ENCODE measurements around the gene RYK. TPM values are rescaled to one million over a fixed set of nuclear protein-coding genes. Genes with fewer than 3 reads are reported as not detected.

The RYK gene
- total RNA-seq, 1 donor from 2014 or later = 57.1 TPM

DNA sequence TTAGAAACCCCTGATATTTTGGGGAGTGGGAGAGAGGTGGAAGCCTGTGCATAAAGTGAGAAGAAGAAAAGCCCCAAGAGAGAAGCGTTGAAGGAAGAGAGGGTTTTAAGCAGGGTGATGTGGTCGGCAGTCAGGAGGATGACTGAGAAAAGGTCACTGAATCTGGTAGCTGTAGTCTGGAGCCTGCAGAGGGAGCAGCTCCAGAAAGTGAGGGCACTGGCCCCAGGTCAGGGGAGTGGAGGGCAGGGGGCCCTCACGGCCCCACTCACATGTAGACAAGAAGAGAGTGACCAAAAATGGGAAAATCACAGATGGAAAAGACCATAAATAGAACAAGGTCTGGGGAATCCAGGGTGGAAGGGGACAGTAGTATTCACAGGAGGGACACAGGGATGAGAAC is 105.5 kb downstream of the RYK start:
- Histone ChIP-seq H3K4me1 (ENCODE audit: insufficient read depth, low read length) (no peaks in the 10 kb centered on the region), H3K79me2 (ENCODE audit: insufficient read depth, low read length) (no peaks in the 10 kb centered on the region), H3K4me2 (ENCODE audit: low read length) (no peak overlapping the region), H3K9ac (ENCODE audit: low read length) (no peak overlapping the region), H3K9me3 (ENCODE audit: insufficient read depth, low read depth, low read length) (no peaks in the 10 kb centered on the region), H3K36me3 (ENCODE audit: insufficient read depth, low read length) (peaks cover 3% of the 10 kb centered on the region), H3K27ac (ENCODE audit: low read depth, low read length) (no peak overlapping the region), H3K27me3 (ENCODE audit: insufficient read depth, low read length) (no peaks in the 10 kb centered on the region), H3K4me3 (ENCODE audit: insufficient read depth, low read depth, low read length) (no peak overlapping the region), H4K20me1 (ENCODE audit: insufficient read depth, low read length) (peaks cover 11% of the 10 kb centered on the region), H2AFZ (ENCODE audit: low read depth, low read length) (no peak overlapping the region)
- Mint-ChIP-seq H3K4me1 (ENCODE audit: low read depth, unreplicated experiment) (peaks cover 12% of the 10 kb centered on the region), H3K36me3 (ENCODE audit: low read depth, unreplicated experiment) (peaks cover 35% of the 10 kb centered on the region), H3K27me3 (ENCODE audit: low read depth, unreplicated experiment) (no peaks in the 10 kb centered on the region), H3K9me3 (ENCODE audit: unreplicated experiment) (peaks cover 14% of the 10 kb centered on the region), H3K27ac (ENCODE audit: unreplicated experiment) (no peak overlapping the region), H3K4me3 (ENCODE audit: unreplicated experiment) (no peak overlapping the region)
- TF ChIP-seq, protein P1, sequence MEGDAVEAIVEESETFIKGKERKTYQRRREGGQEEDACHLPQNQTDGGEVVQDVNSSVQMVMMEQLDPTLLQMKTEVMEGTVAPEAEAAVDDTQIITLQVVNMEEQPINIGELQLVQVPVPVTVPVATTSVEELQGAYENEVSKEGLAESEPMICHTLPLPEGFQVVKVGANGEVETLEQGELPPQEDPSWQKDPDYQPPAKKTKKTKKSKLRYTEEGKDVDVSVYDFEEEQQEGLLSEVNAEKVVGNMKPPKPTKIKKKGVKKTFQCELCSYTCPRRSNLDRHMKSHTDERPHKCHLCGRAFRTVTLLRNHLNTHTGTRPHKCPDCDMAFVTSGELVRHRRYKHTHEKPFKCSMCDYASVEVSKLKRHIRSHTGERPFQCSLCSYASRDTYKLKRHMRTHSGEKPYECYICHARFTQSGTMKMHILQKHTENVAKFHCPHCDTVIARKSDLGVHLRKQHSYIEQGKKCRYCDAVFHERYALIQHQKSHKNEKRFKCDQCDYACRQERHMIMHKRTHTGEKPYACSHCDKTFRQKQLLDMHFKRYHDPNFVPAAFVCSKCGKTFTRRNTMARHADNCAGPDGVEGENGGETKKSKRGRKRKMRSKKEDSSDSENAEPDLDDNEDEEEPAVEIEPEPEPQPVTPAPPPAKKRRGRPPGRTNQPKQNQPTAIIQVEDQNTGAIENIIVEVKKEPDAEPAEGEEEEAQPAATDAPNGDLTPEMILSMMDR (IDR thresholded peaks at IDR 0.05; ENCODE audit: insufficient read depth, low read depth, low read length) = no peak
- TF ChIP-seq EZH2 (IDR thresholded peaks at IDR 0.05; ENCODE audit: insufficient read depth, low read length) = no peak
- DNase-seq (ENCODE audit: low read depth) = no peak
- no peak for FAIRE-seq

DNA sequence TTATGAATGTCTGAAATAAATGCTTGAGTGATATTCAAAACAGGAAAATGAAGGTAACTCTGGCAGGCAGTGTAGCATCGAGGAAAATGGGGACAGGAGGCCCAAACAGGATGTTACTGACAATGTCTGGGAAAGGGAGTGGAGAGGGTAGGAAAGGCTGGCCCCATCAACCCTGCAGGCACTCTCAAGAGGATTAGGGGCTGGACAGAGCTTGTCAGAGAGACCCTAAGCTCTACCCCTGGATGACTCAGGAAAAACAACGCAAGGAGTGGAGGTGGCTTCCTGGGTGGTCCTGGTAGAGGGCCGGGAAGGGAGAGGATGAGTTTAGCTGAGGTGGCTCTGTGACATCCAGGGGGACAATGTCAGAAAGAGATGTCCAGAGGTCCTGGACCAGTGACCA is 106.0 kb downstream of the RYK start:
- no peaks in the 10 kb centered on the region for H3K27me3 Mint-ChIP-seq (ENCODE audit: low read depth, unreplicated experiment)
- H3K4me2 ChIP-seq (ENCODE audit: low read length) = no peak overlapping the region
- H3K9ac ChIP-seq (ENCODE audit: low read length) = no peak overlapping the region
- peaks cover 12% of the 10 kb centered on the region for H3K4me1 Mint-ChIP-seq (ENCODE audit: low read depth, unreplicated experiment)
- peaks cover 14% of the 10 kb centered on the region for H3K9me3 Mint-ChIP-seq (ENCODE audit: unreplicated experiment)
- peaks cover 9% of the 10 kb centered on the region for H4K20me1 ChIP-seq (ENCODE audit: insufficient read depth, low read length)
- H3K36me3 Mint-ChIP-seq (ENCODE audit: low read depth, unreplicated experiment) = peaks cover 33% of the 10 kb centered on the region
- H3K79me2 ChIP-seq (ENCODE audit: insufficient read depth, low read length) = no peaks in the 10 kb centered on the region
- H3K27me3 ChIP-seq (ENCODE audit: insufficient read depth, low read length) = no peaks in the 10 kb centered on the region
- FAIRE-seq (no peak), DNase-seq (ENCODE audit: low read depth) (no peak)
- H3K4me3 Mint-ChIP-seq (ENCODE audit: unreplicated experiment) = no peak overlapping the region
- no peak overlapping the region for H3K4me3 ChIP-seq (ENCODE audit: insufficient read depth, low read depth, low read length)
- no peaks in the 10 kb centered on the region for H3K4me1 ChIP-seq (ENCODE audit: insufficient read depth, low read length)
- no peak overlapping the region for H3K27ac ChIP-seq (ENCODE audit: low read depth, low read length)
- peaks cover 3% of the 10 kb centered on the region for H3K36me3 ChIP-seq (ENCODE audit: insufficient read depth, low read length)
- no peak overlapping the region for H3K27ac Mint-ChIP-seq (ENCODE audit: unreplicated experiment)
- peaks cover 4% of the 10 kb centered on the region for H3K9me3 ChIP-seq (ENCODE audit: insufficient read depth, low read depth, low read length)
- TF ChIP-seq, protein P1 (IDR thresholded peaks at IDR 0.05; ENCODE audit: insufficient read depth, low read depth, low read length) = no peak
- TF ChIP-seq EZH2 (IDR thresholded peaks at IDR 0.05; ENCODE audit: insufficient read depth, low read length) = no peak
- H2AFZ ChIP-seq (ENCODE audit: low read depth, low read length) = no peak overlapping the region

DNA sequence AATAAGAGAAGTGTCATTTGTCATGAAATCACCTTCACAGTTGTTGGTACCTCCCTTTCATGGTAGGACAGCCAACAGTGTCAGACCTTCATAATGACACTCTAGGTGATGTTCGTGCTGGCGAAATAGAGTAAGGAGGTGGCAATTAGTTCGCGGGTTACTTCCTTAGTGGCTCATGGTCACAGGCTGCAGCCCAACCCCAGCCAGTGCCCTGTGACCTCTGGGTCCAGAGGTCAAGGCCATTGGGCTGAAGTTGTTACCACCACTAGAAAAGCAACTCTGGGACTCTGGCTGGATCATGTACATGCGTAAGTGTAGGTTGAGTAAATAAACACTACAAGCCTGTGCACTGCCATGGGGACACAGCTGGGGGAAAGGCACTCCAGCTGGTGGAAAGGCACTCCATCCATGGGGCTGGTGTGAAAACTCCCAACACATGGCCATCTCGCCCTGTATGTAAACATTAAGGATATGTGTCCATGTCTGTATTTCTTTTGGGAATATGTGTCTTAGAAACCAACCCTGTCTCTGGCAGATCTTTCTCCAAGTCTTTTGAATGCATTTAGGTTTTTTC is 106.7 kb downstream of the RYK start:
- H3K36me3 ChIP-seq (ENCODE audit: insufficient read depth, low read length) = peaks cover 3% of the 10 kb centered on the region
- no peak overlapping the region for H2AFZ ChIP-seq (ENCODE audit: low read depth, low read length)
- peaks cover 5% of the 10 kb centered on the region for H3K9me3 ChIP-seq (ENCODE audit: insufficient read depth, low read depth, low read length)
- H3K27me3 ChIP-seq (ENCODE audit: insufficient read depth, low read length) = no peaks in the 10 kb centered on the region
- no peak overlapping the region for H3K4me3 Mint-ChIP-seq (ENCODE audit: unreplicated experiment)
- H3K79me2 ChIP-seq (ENCODE audit: insufficient read depth, low read length) = no peaks in the 10 kb centered on the region
- H3K4me1 Mint-ChIP-seq (ENCODE audit: low read depth, unreplicated experiment) = peaks cover 9% of the 10 kb centered on the region
- H3K27ac ChIP-seq (ENCODE audit: low read depth, low read length) = no peak overlapping the region
- peaks cover 4% of the 10 kb centered on the region for H4K20me1 ChIP-seq (ENCODE audit: insufficient read depth, low read length)
- DNase-seq (ENCODE audit: low read depth) (no peak), FAIRE-seq (no peak)
- no peak overlapping the region for H3K27ac Mint-ChIP-seq (ENCODE audit: unreplicated experiment)
- H3K9ac ChIP-seq (ENCODE audit: low read length) = no peak overlapping the region
- TF ChIP-seq, protein P1 (IDR thresholded peaks at IDR 0.05; ENCODE audit: insufficient read depth, low read depth, low read length) = no peak
- TF ChIP-seq EZH2 (IDR thresholded peaks at IDR 0.05; ENCODE audit: insufficient read depth, low read length) = no peak
- no peak overlapping the region for H3K4me3 ChIP-seq (ENCODE audit: insufficient read depth, low read depth, low read length)
- H3K9me3 Mint-ChIP-seq (ENCODE audit: unreplicated experiment) = peaks cover 14% of the 10 kb centered on the region
- H3K4me2 ChIP-seq (ENCODE audit: low read length) = no peak overlapping the region
- H3K27me3 Mint-ChIP-seq (ENCODE audit: low read depth, unreplicated experiment) = no peaks in the 10 kb centered on the region
- H3K36me3 Mint-ChIP-seq (ENCODE audit: low read depth, unreplicated experiment) = peaks cover 38% of the 10 kb centered on the region
- H3K4me1 ChIP-seq (ENCODE audit: insufficient read depth, low read length) = no peaks in the 10 kb centered on the region
